HG03064 (cell line): ENCODE data around the gene ACHE.
"Not testable (repeated sequence)": the region's sequence is repeated elsewhere in the genome, so short reads cannot be mapped to it uniquely, and the experiment has no call there.

ENCODE experiments used
- ATAC-seq: cut with Tn5 transposase; IDR thresholded peaks from one replicate; pipeline ENCODE4 v1.9.1; 2021; ENCODE audit warnings: low read depth; ENCODE audit not compliant: unreplicated experiment

The ACHE gene

GRCh38 chr7:100895701-100895955, at the start of gene ACHE:
Gene ACHE (minus strand): TSS chr7:100895888. CDS start chr7:100894232, 1,656 bp downstream.
- ATAC-seq: no peak

- ATAC-seq: no peak
Observed at GRCh38 chr7:100944138-100944537, 48.5 kb upstream of the ACHE start.

GRCh38 chr7:100943693-100944092, 48.0 kb upstream of the ACHE start:
- no peak for ATAC-seq

GRCh38 chr7:100942045-100942774, 46.5 kb upstream of the ACHE start:
- ATAC-seq: no peak

GRCh38 chr7:100936167-100936566, 40.5 kb upstream of the ACHE start:
- not testable (repeated sequence) for ATAC-seq

GRCh38 chr7:100935381-100935780, 39.7 kb upstream of the ACHE start:
- ATAC-seq: not testable (repeated sequence)

GRCh38 chr7:100933734-100934133, 38.0 kb upstream of the ACHE start:
- no peak for ATAC-seq

- ATAC-seq: no peak
Observed at GRCh38 chr7:100929808-100930174, 34.1 kb upstream of the ACHE start.

GRCh38 chr7:100923616-100924015, 27.9 kb upstream of the ACHE start:
- not testable (repeated sequence) for ATAC-seq

- no peak for ATAC-seq
Observed at GRCh38 chr7:100921039-100921438, 25.4 kb upstream of the ACHE start.

- not testable (repeated sequence) for ATAC-seq
Observed at GRCh38 chr7:100919779-100920437, 24.2 kb upstream of the ACHE start.

GRCh38 chr7:100919335-100919734, 23.6 kb upstream of the ACHE start:
- ATAC-seq: not testable (repeated sequence)

- ATAC-seq: no peak
Observed at GRCh38 chr7:100914879-100915447, 19.3 kb upstream of the ACHE start.

GRCh38 chr7:100914208-100914878, 18.7 kb upstream of the ACHE start:
- ATAC-seq: no peak

GRCh38 chr7:100911484-100911883, 15.8 kb upstream of the ACHE start:
- ATAC-seq: no peak

- not testable (repeated sequence) for ATAC-seq
Observed at GRCh38 chr7:100910443-100910842, 14.8 kb upstream of the ACHE start.

GRCh38 chr7:100908512-100908911, 12.8 kb upstream of the ACHE start:
- no peak for ATAC-seq

- ATAC-seq: no peak
Observed at GRCh38 chr7:100902638-100903037, 7.0 kb upstream of the ACHE start.

GRCh38 chr7:100901921-100902332, 6.2 kb upstream of the ACHE start:
- ATAC-seq: no peak

GRCh38 chr7:100900978-100901377, 5.3 kb upstream of the ACHE start:
- no peak for ATAC-seq

GRCh38 chr7:100899432-100899831, 3.7 kb upstream of the ACHE start:
- ATAC-seq: no peak
